Activated CD8-positive, alpha-beta memory T cell treated with anti-CD3 and anti-CD28 coated beads, Interleukin-2, amount 50 U/mL, for 24 hours (primary cell): ENCODE data around the gene EFNA3.

Experiments used
- DNase-seq: peaks from one replicate; pipeline ENCODE4 v3.0.0-alpha.2; 2020; ENCODE audit errors: extremely low read depth

The EFNA3 gene

GRCh38 chr1:155133799-155134281, 55.2 kb downstream of the EFNA3 start:
- no peak for DNase-seq

- no peak for DNase-seq
Measured at GRCh38 chr1:155134322-155134721, 55.7 kb downstream of the EFNA3 start.

- no peak for DNase-seq
Measured at GRCh38 chr1:155134880-155135414, 56.3 kb downstream of the EFNA3 start.

GRCh38 chr1:155135415-155136028, 56.9 kb downstream of the EFNA3 start, which contains the start of gene SLC50A1:
Gene SLC50A1 (plus strand): TSS chr1:155135852. CDS start chr1:155135912, 60 bp downstream.
- peak; percentile 85 for DNase-seq

- DNase-seq = no peak
Measured at GRCh38 chr1:155136748-155137147, 58.1 kb downstream of the EFNA3 start.
